Measurements from ENCODE around the gene NXPH1. TPM values are rescaled to one million over a fixed set of nuclear protein-coding genes. Genes with fewer than 3 reads are reported as not detected.

NXPH1 gene
- total and polyA plus RNA-seq, 7 donors: not detected

DNA sequence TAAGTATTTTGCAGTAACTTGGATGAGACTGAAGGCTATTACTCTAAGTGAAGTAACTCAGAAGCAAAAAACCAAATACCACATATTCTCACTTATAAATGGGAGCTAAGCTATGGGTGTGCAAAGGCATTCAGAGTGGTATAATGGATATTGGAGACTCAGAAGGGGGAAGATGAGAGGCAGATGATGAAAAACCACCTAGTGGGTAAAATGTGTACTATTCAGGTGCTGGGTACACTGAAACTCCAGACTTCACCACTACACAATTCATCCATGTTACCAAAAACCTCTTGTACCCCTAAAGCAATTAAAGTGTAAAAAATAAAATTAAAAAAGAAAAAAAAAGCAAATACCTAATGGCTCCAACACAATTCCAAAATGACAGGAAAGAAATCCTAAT is 351.7 kb downstream of the NXPH1 start:
- DNase-seq: no peak
- H3K4me1 ChIP-seq: no peaks in the 10 kb centered on the region
- H3K4me3 ChIP-seq: no peak overlapping the region
- no peaks in the 10 kb centered on the region for H3K36me3 ChIP-seq (ENCODE audit: insufficient read depth in 1 of 2, low read depth in 1 of 2)
- H3K27ac ChIP-seq: no peak overlapping the region
- no peaks in the 10 kb centered on the region for H3K27me3 ChIP-seq (ENCODE audit: insufficient read depth in 3 of 3, low read length in 2 of 3)
- H3K9me3 ChIP-seq: no peaks in the 10 kb centered on the region
- intact Hi-C loops (cut with DNase I): no loop called here
- ATAC-seq: no peak
- TF ChIP-seq, protein P1, sequence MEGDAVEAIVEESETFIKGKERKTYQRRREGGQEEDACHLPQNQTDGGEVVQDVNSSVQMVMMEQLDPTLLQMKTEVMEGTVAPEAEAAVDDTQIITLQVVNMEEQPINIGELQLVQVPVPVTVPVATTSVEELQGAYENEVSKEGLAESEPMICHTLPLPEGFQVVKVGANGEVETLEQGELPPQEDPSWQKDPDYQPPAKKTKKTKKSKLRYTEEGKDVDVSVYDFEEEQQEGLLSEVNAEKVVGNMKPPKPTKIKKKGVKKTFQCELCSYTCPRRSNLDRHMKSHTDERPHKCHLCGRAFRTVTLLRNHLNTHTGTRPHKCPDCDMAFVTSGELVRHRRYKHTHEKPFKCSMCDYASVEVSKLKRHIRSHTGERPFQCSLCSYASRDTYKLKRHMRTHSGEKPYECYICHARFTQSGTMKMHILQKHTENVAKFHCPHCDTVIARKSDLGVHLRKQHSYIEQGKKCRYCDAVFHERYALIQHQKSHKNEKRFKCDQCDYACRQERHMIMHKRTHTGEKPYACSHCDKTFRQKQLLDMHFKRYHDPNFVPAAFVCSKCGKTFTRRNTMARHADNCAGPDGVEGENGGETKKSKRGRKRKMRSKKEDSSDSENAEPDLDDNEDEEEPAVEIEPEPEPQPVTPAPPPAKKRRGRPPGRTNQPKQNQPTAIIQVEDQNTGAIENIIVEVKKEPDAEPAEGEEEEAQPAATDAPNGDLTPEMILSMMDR (IDR thresholded peaks at IDR 0.05): no peak

DNA sequence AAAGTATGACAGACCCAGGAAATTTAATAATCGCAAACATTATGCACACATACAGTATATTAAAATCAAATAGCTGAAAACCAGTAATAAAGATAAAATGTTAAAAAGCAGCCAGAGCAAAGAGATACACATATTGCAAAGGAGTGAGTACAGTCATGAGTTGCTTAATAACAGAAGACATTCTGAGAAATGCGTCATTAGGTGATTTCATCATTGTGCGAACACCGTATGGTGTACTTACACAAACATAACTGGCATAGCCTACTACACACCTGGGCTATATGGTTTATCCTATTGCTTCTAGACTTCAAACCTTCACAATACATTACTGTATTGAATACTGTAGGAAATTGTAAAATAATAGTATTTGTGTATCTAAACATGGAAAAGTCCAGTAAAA is 367.6 kb downstream of the NXPH1 start:
- Histone ChIP-seq H3K36me3 (ENCODE audit: insufficient read depth in 1 of 2, low read depth in 1 of 2) (no peaks in the 10 kb centered on the region), H3K27me3 (ENCODE audit: insufficient read depth in 3 of 3, low read length in 2 of 3) (no peaks in the 10 kb centered on the region), H3K4me3 (no peak overlapping the region), H3K27ac (no peak overlapping the region), H3K9me3 (peaks cover 5% of the 10 kb centered on the region), H3K4me1 (no peaks in the 10 kb centered on the region)
- TF ChIP-seq, protein P1 (IDR thresholded peaks at IDR 0.05): no peak
- intact Hi-C loops (cut with DNase I): no loop called here
- no peak for DNase-seq
- no peak for ATAC-seq
- 96 to 98% (median 96%) methylated on average over 4 of the region's 4 CpGs for WGBS, 3 donors

Other genes with a start within 250 kb of the NXPH1 start
- 1 to 10 TPM; 1.8 to 4.1 (median 2.4) TPM for gene ICA1, start 171.4 kb upstream of the NXPH1 start, total RNA-seq
- 1 to 10 TPM; 1.6 to 3.4 (median 2.0) TPM for gene ICA1, start 171.4 kb upstream of the NXPH1 start, polyA plus RNA-seq